BJ (cell line): ENCODE results near the gene KCNN4. TPM values are rescaled to one million over a fixed set of nuclear protein-coding genes. Genes with fewer than 3 reads are reported as not detected.

Source experiments
- CTCF ChIA-PET: fragments of 350-600 bp; formaldehyde crosslinking; extraction: SDS; loops from one replicate; lab custom pipeline; 2021; ENCODE audit warnings: antibody characterized with exemption, inconsistent platforms; lab: Yijun Ruan, JAX
- POLR2A ChIA-PET: fragments of 300-600 bp; sonication (Branson Sonifier 250); formaldehyde crosslinking; extraction: SDS; loops from one replicate; lab custom pipeline; 2021; ENCODE audit warnings: antibody characterized with exemption; lab: Charles Lee
- DNase-seq: peaks from one replicate; pipeline ENCODE4 v3.0.0-alpha.2; 2011; ENCODE audit warnings: low read depth
- H3K27me3 ChIP-seq: 2 replicates; pipeline ENCODE4 v1.6.0; 2011; ENCODE audit warnings: low read length; ENCODE audit not compliant: control insufficient read depth, insufficient read depth
- H3K36me3 ChIP-seq: 2 replicates; pipeline ENCODE4 v1.5.1; 2011; ENCODE audit warnings: low read length; ENCODE audit not compliant: control insufficient read depth, insufficient read depth
- H3K4me3 ChIP-seq: 2 replicates; pipeline ENCODE4 v1.5.1; 2011; ENCODE audit warnings: low read depth, mild to moderate bottlenecking, control low read depth, low read length
- CTCF ChIP-seq: IDR thresholded peaks from 2 replicates; pipeline ENCODE4 v1.5.1; 2011; ENCODE audit warnings: low read depth, mild to moderate bottlenecking, control low read depth, inconsistent platforms, low read length, moderate library complexity; ENCODE audit not compliant: insufficient read depth
- polyA plus RNA-seq: library from polyadenylated mRNA; depleted of rRNA; stranded (reverse); fragments of >200 nt; gene quantifications from 2 replicates; pipeline ENCODE4 v1.2.3, GENCODE V29; 2011

KCNN4 gene
- polyA plus RNA-seq, 1 experiment = 0.38 TPM

GRCh38 chr19:43804432-43804831 lies 23.7 kb upstream of the KCNN4 start:
- Histone ChIP-seq H3K27me3 (peaks cover 3% of the 10 kb centered on the region; the same call in 1 of the 2 replicates), H3K4me3 (no peak overlapping the region), H3K36me3 (no peaks in the 10 kb centered on the region)
- ChIA-PET POLR2A (no interaction called here), CTCF (no interaction called here)
- TF ChIP-seq CTCF = no peak
- DNase-seq = no peak

- POLR2A ChIA-PET = no interaction called here
- peaks cover 4% of the 10 kb centered on the region; the same call in 1 of the 2 replicates for H3K27me3 ChIP-seq
- no peak for TF ChIP-seq CTCF
- H3K4me3 ChIP-seq = no peak within 1 kb of the TSS
- CTCF ChIA-PET = interaction anchor here (1.1 kb wide), 1 partner anchor 47 kb away, joined by 3 read pairs; the partner anchor contains the start of gene SMG9
- H3K36me3 ChIP-seq = no peaks in the 10 kb centered on the region
- no peak for DNase-seq
Observed at GRCh38 chr19:43802216-43802951, 21.6 kb upstream of the KCNN4 start, which contains the start of gene LYPD5. Gene LYPD5, minus strand, starts transcription at chr19:43802447. Its CDS starts 67 bp downstream, at chr19:43802380.

GRCh38 chr19:43799502-43800142 lies 18.8 kb upstream of the KCNN4 start:
- Histone ChIP-seq H3K27me3 (peaks cover 13% of the 10 kb centered on the region), H3K4me3 (no peak overlapping the region), H3K36me3 (no peaks in the 10 kb centered on the region)
- ChIA-PET CTCF (interaction anchor here (1.6 kb wide), 1 partner anchor 10 kb away, joined by 8 read pairs; no protein-coding TSS in a partner anchor), POLR2A (interaction anchor here (0.6 kb wide), 1 partner anchor 45 kb away, joined by 3 read pairs; the partner anchor contains the start of gene SMG9)
- TF ChIP-seq CTCF = no peak
- DNase-seq = no peak

GRCh38 chr19:43798546-43799409 lies 18.0 kb upstream of the KCNN4 start:
- ChIA-PET CTCF (interaction anchor here (1.6 kb wide), 1 partner anchor 11 kb away, joined by 8 read pairs; no protein-coding TSS in a partner anchor), POLR2A (interaction anchor here (0.6 kb wide), 1 partner anchor 44 kb away, joined by 3 read pairs; the partner anchor contains the start of gene SMG9)
- DNase-seq = no peak
- H3K27me3 ChIP-seq = peaks cover 13% of the 10 kb centered on the region
- no peaks in the 10 kb centered on the region for H3K36me3 ChIP-seq
- H3K4me3 ChIP-seq = peak overlapping the region; percentile 48
- no peak for TF ChIP-seq CTCF
